SK-N-SH (cell line): ENCODE measurements around the gene MYOD1. TPM values are rescaled to one million over a fixed set of nuclear protein-coding genes. Genes with fewer than 3 reads are reported as not detected.

Experiments used
- CTCF ChIA-PET: fragments of 300-600, 350-600 bp; formaldehyde crosslinking; extraction: SDS; loops from one replicate; lab custom pipeline; 2021; lab: Yijun Ruan, JAX
- POLR2A ChIA-PET: fragments of 350-600 bp; sonication (Branson Sonifier 250); formaldehyde crosslinking; extraction: SDS; loops from one replicate; lab custom pipeline; 2020; ENCODE audit warnings: antibody characterized with exemption, inconsistent platforms; lab: Yijun Ruan, JAX
- DNase-seq: peaks from one replicate; pipeline ENCODE4 v3.0.0; 2012
- H2AFZ ChIP-seq: fragments of 200-600 bp; sonication (generic); 2 replicates; pipeline ENCODE4 v1.8.1; 2016; ENCODE audit warnings: antibody characterized with exemption, mild to moderate bottlenecking, low read depth
- H3F3A ChIP-seq: fragments of 200-600 bp; sonication (generic); replicated peaks from 2 replicates; pipeline ENCODE3; 2016; ENCODE audit warnings: antibody characterized with exemption, mild to moderate bottlenecking; ENCODE audit not compliant: insufficient read depth
- H3K27ac ChIP-seq, 2 experiments: fragments of 200-500 bp in 1 of 2; fragments of 200-600 bp in 1 of 2; sonication (Bioruptor generic) in 1 of 2; sonication (generic), shearing (Covaris generic) in 1 of 2; 2 replicates each; pipeline versions ENCODE4 v1.5.1 to v1.6.1; 2014 to 2016; ENCODE audit warnings: low read depth in 2 of 2, inconsistent platforms in 1 of 2, low read length in 1 of 2, mild to moderate bottlenecking in 1 of 2, mixed read lengths in 1 of 2
- H3K27me3 ChIP-seq: fragments of 200-600 bp; sonication (generic), shearing (Covaris generic); 2 replicates; pipeline ENCODE4 v1.6.1; 2016; ENCODE audit warnings: mixed run types; ENCODE audit not compliant: insufficient read depth
- H3K36me3 ChIP-seq, 2 experiments: fragments of 200-500 bp in 1 of 2; fragments of 200-600 bp in 1 of 2; sonication (Bioruptor generic) in 1 of 2; sonication (generic) in 1 of 2; replicated peaks in 1 of 2; 2 replicates each; pipeline versions ENCODE3 to v1.5.1; 2014 to 2016; ENCODE audit warnings: low read length in 1 of 2, mild to moderate bottlenecking in 1 of 2; ENCODE audit not compliant: insufficient read depth in 2 of 2, control insufficient read depth in 1 of 2
- H3K4me1 ChIP-seq, 2 experiments: fragments of 200-500 bp in 1 of 2; fragments of 200-600 bp in 1 of 2; sonication (Bioruptor generic) in 1 of 2; sonication (generic), shearing (Covaris generic) in 1 of 2; 2 replicates each; pipeline versions ENCODE4 v1.5.1 to v1.6.1; 2014 to 2016; ENCODE audit warnings: low read depth in 1 of 2, low read length in 1 of 2, mixed run types in 1 of 2; ENCODE audit not compliant: insufficient read depth in 2 of 2, control insufficient read depth in 1 of 2
- H3K4me2 ChIP-seq: fragments of 200-600 bp; sonication (generic), shearing (Covaris generic); 2 replicates; pipeline ENCODE4 v1.6.1; 2017; ENCODE audit warnings: mixed run types
- H3K4me3 ChIP-seq, 2 experiments: fragments of 200-500 bp in 1 of 2; fragments of 200-600 bp in 1 of 2; sonication (Bioruptor generic) in 1 of 2; sonication (generic), shearing (Covaris generic) in 1 of 2; 2 replicates each; pipeline versions ENCODE4 v1.5.1 to v1.8.1; 2014 to 2016; ENCODE audit warnings: low read depth in 2 of 2, inconsistent platforms in 1 of 2, low read length in 1 of 2, mild to moderate bottlenecking in 1 of 2, mixed read lengths in 1 of 2, moderate library complexity in 1 of 2
- H3K79me2 ChIP-seq: fragments of 200-600 bp; sonication (generic); 2 replicates; pipeline ENCODE4 v1.8.1; 2017; ENCODE audit warnings: mild to moderate bottlenecking; ENCODE audit not compliant: insufficient read depth
- H3K9ac ChIP-seq: fragments of 200-600 bp; sonication (generic); 2 replicates; pipeline ENCODE4 v1.6.1; 2017; ENCODE audit warnings: mixed run types
- H3K9me2 ChIP-seq: fragments of 200-600 bp; sonication (generic); 2 replicates; pipeline ENCODE4 v1.6.1; 2017; ENCODE audit warnings: mixed run types
- H3K9me3 ChIP-seq: fragments of 200-600 bp; sonication (generic); 2 replicates; pipeline ENCODE4 v1.6.1; 2017; ENCODE audit warnings: mixed run types, mild to moderate bottlenecking, moderate library complexity
- H4K20me1 ChIP-seq: fragments of 200-600 bp; sonication (generic); 2 replicates; pipeline ENCODE4 v1.6.1; 2017; ENCODE audit warnings: mild to moderate bottlenecking, mixed run types; ENCODE audit not compliant: insufficient read depth
- ELF1 ChIP-seq: IDR thresholded peaks from 2 replicates; pipeline ENCODE4 v1.4.0; 2012
- EP300 ChIP-seq, 2 experiments: IDR thresholded peaks; 2 replicates each; pipeline versions ENCODE4 v1.4.0 to v1.6.1; 2012; ENCODE audit warnings: borderline replicate concordance in 1 of 2, low read depth in 1 of 2, low read length in 1 of 2
- FOXJ3 ChIP-seq: sonication (generic); formaldehyde crosslinking; IDR thresholded peaks from 2 replicates; pipeline ENCODE4 v1.5.1; 2020; ENCODE audit warnings: mild to moderate bottlenecking, missing genetic modification reagents
- GABPA ChIP-seq: IDR thresholded peaks from 2 replicates; pipeline ENCODE4 v1.4.0; 2012; ENCODE audit warnings: low read depth, mild to moderate bottlenecking
- JUND ChIP-seq: IDR thresholded peaks from 2 replicates; pipeline ENCODE4 v1.4.0; 2012
- MAX ChIP-seq: IDR thresholded peaks from 2 replicates; pipeline ENCODE4 v1.4.0; 2012; ENCODE audit warnings: low read depth
- MXI1 ChIP-seq: IDR thresholded peaks from 2 replicates; pipeline ENCODE4 v1.6.1; 2012; ENCODE audit warnings: mild to moderate bottlenecking, low read depth, low read length, improper control_type of control experiment
- NRF1 ChIP-seq: IDR thresholded peaks from 2 replicates; pipeline ENCODE4 v1.6.1; 2012; ENCODE audit warnings: low read depth, mild to moderate bottlenecking, low read length
- POLR2AphosphoS5 ChIP-seq: IDR thresholded peaks from 2 replicates; pipeline ENCODE4 v1.6.1; 2012; ENCODE audit warnings: low read depth, low read length
- RCOR1 ChIP-seq: fragments of 150-350 bp; IDR thresholded peaks from 2 replicates; pipeline ENCODE4 v1.6.1; 2017; ENCODE audit warnings: antibody characterized with exemption, low read length
- RFX5 ChIP-seq: IDR thresholded peaks from 2 replicates; pipeline ENCODE4 v1.6.1; 2012; ENCODE audit warnings: mild to moderate bottlenecking, improper control_type of control experiment, low read length
- RXRA ChIP-seq: IDR thresholded peaks from 2 replicates; pipeline ENCODE4 v1.4.0; 2012; ENCODE audit warnings: low read depth, mild to moderate bottlenecking, borderline replicate concordance
- SIN3A ChIP-seq: IDR thresholded peaks from 2 replicates; pipeline ENCODE4 v1.6.1; 2012; ENCODE audit warnings: low read depth, mild to moderate bottlenecking, low read length, moderate library complexity, borderline replicate concordance
- TCF12 ChIP-seq: IDR thresholded peaks from 2 replicates; pipeline ENCODE4 v1.4.0; 2012
- USF2 ChIP-seq: fragments of 150-350 bp; IDR thresholded peaks from 2 replicates; pipeline ENCODE4 v1.6.1; 2017; ENCODE audit warnings: antibody characterized with exemption, low read length, low read depth, borderline replicate concordance
- WGBS: methylation state at CpG from one replicate; pipeline ENCODE4 v1.1.6; 2017; ENCODE audit warnings: low lambda C conversion rate; 5-methylcytosine and 5-hydroxymethylcytosine counted together
- polyA plus RNA-seq, 3 experiments: library from polyadenylated mRNA; depleted of rRNA; stranded (reverse); fragments of >200 nt; gene quantifications; 2 replicates each; pipeline ENCODE4 v1.2.3, GENCODE V29; 2012
- TF ChIP-seq, protein P1 (sequence below): IDR thresholded peaks from 2 replicates; pipeline ENCODE4 v1.6.1; 2012; ENCODE audit warnings: mild to moderate bottlenecking, low read depth, low read length, moderate library complexity
- TF ChIP-seq, protein P2 (sequence below): IDR thresholded peaks from 2 replicates; pipeline ENCODE4; 2012
- TF ChIP-seq, protein P3 (sequence below): fragments of 150-350 bp; IDR thresholded peaks from 2 replicates; pipeline ENCODE4 v1.6.1; 2016; ENCODE audit warnings: mild to moderate bottlenecking, low read depth, low read length

The MYOD1 gene
- polyA plus RNA-seq, 1 of the 3 experiments (the other 2 are of a cell fraction): not detected

GRCh38 chr11:17683377-17684161 is 35.8 kb upstream of the MYOD1 start (continued):
- TF ChIP-seq, protein P1, sequence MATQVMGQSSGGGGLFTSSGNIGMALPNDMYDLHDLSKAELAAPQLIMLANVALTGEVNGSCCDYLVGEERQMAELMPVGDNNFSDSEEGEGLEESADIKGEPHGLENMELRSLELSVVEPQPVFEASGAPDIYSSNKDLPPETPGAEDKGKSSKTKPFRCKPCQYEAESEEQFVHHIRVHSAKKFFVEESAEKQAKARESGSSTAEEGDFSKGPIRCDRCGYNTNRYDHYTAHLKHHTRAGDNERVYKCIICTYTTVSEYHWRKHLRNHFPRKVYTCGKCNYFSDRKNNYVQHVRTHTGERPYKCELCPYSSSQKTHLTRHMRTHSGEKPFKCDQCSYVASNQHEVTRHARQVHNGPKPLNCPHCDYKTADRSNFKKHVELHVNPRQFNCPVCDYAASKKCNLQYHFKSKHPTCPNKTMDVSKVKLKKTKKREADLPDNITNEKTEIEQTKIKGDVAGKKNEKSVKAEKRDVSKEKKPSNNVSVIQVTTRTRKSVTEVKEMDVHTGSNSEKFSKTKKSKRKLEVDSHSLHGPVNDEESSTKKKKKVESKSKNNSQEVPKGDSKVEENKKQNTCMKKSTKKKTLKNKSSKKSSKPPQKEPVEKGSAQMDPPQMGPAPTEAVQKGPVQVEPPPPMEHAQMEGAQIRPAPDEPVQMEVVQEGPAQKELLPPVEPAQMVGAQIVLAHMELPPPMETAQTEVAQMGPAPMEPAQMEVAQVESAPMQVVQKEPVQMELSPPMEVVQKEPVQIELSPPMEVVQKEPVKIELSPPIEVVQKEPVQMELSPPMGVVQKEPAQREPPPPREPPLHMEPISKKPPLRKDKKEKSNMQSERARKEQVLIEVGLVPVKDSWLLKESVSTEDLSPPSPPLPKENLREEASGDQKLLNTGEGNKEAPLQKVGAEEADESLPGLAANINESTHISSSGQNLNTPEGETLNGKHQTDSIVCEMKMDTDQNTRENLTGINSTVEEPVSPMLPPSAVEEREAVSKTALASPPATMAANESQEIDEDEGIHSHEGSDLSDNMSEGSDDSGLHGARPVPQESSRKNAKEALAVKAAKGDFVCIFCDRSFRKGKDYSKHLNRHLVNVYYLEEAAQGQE: 0 out of 2 replicates have a peak, but pooled peaks have one; percentile 31
- TF ChIP-seq MAX (peak; percentile 79), USF2 (no peak), GABPA (no peak), NRF1 (no peak), FOXJ3 (CRISPR knock-in tag) (no peak)
- TF ChIP-seq, protein P2, sequence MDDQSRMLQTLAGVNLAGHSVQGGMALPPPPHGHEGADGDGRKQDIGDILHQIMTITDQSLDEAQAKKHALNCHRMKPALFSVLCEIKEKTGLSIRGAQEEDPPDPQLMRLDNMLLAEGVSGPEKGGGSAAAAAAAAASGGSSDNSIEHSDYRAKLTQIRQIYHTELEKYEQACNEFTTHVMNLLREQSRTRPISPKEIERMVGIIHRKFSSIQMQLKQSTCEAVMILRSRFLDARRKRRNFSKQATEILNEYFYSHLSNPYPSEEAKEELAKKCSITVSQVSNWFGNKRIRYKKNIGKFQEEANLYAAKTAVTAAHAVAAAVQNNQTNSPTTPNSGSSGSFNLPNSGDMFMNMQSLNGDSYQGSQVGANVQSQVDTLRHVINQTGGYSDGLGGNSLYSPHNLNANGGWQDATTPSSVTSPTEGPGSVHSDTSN: peak; percentile 27

DNA sequence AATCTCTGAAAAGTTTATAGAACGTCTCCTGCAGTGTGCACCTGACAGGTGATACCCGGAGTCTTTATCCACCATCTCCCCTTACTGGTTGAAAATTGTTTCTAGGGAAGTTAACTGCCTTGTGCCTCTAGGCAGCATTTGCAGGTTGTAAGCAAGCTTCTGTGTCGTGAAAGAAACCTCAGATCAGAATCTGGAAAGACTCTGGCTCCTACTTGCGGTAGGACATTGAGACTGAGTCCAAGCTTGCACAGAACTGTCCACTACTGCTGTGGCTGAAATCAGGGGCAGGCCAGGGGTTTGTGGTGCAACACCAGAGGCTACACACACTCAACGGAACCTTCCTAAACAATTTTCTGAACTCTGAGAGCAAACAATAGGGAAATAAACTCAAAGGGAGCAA is 34.8 kb upstream of the MYOD1 start:
- Histone ChIP-seq H3K9ac (no peak overlapping the region), H3K4me1 (peaks cover 0 to 11% of the 10 kb centered on the region in 2 experiments; a peak in 1 of 4 replicates), H3K27ac (no peak overlapping the region), H3K79me2 (no peaks in the 10 kb centered on the region), H3K4me2 (no peak overlapping the region), H2AFZ (no peak overlapping the region), H3K36me3 (no peaks in the 10 kb centered on the region), H4K20me1 (no peaks in the 10 kb centered on the region), H3K9me2 (no peaks in the 10 kb centered on the region), H3K27me3 (no peaks in the 10 kb centered on the region), H3K9me3 (no peaks in the 10 kb centered on the region), H3K4me3 (no peak overlapping the region), H3F3A (peaks cover 9% of the 10 kb centered on the region)
- DNase-seq: no peak
- ChIA-PET POLR2A (no interaction called here), CTCF (interaction anchor here (0.6 to 1.0 kb wide), 2 partner anchors 86 to 290 kb away, joined by 3 read pairs; no protein-coding TSS in a partner anchor)
- 66% methylated on average over 5 of the region's 5 CpGs for WGBS
- TF ChIP-seq GABPA: no peak
- no peak for TF ChIP-seq MXI1
- no peak for TF ChIP-seq JUND
- no peak for TF ChIP-seq RXRA
- no peak for TF ChIP-seq POLR2AphosphoS5
- TF ChIP-seq, protein P3, sequence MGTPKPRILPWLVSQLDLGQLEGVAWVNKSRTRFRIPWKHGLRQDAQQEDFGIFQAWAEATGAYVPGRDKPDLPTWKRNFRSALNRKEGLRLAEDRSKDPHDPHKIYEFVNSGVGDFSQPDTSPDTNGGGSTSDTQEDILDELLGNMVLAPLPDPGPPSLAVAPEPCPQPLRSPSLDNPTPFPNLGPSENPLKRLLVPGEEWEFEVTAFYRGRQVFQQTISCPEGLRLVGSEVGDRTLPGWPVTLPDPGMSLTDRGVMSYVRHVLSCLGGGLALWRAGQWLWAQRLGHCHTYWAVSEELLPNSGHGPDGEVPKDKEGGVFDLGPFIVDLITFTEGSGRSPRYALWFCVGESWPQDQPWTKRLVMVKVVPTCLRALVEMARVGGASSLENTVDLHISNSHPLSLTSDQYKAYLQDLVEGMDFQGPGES: no peak
- TF ChIP-seq, protein P1: no peak
- no peak for TF ChIP-seq USF2
- no peak for TF ChIP-seq ELF1
- no peak for TF ChIP-seq SIN3A
- TF ChIP-seq NRF1: no peak
- TF ChIP-seq RFX5: no peak
- no peak for TF ChIP-seq RCOR1
- TF ChIP-seq TCF12: no peak
- TF ChIP-seq EP300 (IDR thresholded peaks at IDR 0.05; ENCODE audit: borderline replicate concordance in 1 of 2, low read depth in 1 of 2, low read length in 1 of 2): no peak
